CD8-positive, alpha-beta memory T cell (primary cell): ENCODE results near the gene HRH1. TPM values are rescaled to one million over a fixed set of nuclear protein-coding genes. Genes with fewer than 3 reads are reported as not detected.

Experiments used
- CTCF ChIA-PET: fragments of 350-600 bp; sonication (Branson Sonifier 250); formaldehyde crosslinking; loops from one replicate; lab custom pipeline; 2021; ENCODE audit warnings: antibody characterized with exemption; lab: Charles Lee
- POLR2A ChIA-PET: fragments of 350-600 bp; sonication (Branson Sonifier 250); formaldehyde crosslinking; loops from one replicate; lab custom pipeline; 2021; ENCODE audit warnings: antibody characterized with exemption; lab: Charles Lee
- DNase-seq, 5 donors: peaks; one replicate each; pipeline versions ENCODE4 v3.0.0 to v3.0.0-alpha.2; 2020 to 2022; ENCODE audit warnings: mixed read lengths in 1 of 5
- H3K27ac ChIP-seq: one replicate; pipeline ENCODE4 v1.7.0; 2013; ENCODE audit warnings: low read depth, mild to moderate bottlenecking, low read length, moderate library complexity
- H3K27me3 ChIP-seq: 2 replicates; pipeline ENCODE4 v1.7.0; 2013; ENCODE audit warnings: low read length, mild to moderate bottlenecking; ENCODE audit not compliant: insufficient read depth, poor library complexity, severe bottlenecking
- H3K36me3 ChIP-seq: 2 replicates; pipeline ENCODE4 v1.7.0; 2013; ENCODE audit warnings: mild to moderate bottlenecking, low read length, moderate library complexity; ENCODE audit not compliant: insufficient read depth
- H3K4me1 ChIP-seq: 2 replicates; pipeline ENCODE4 v1.7.0; 2013; ENCODE audit warnings: mild to moderate bottlenecking, low read length, moderate library complexity; ENCODE audit not compliant: insufficient read depth
- H3K4me3 ChIP-seq: 2 replicates; pipeline ENCODE4 v1.7.0; 2013; ENCODE audit warnings: mild to moderate bottlenecking, low read length
- H3K9me3 ChIP-seq: 2 replicates; pipeline ENCODE4 v1.7.0; 2013; ENCODE audit warnings: mild to moderate bottlenecking, low read length
- H3K27ac Mint-ChIP-seq, 8 donors: one replicate each; pipeline ENCODE4 v1.8.0; 2020 to 2021; ENCODE audit warnings: mixed read lengths in 8 of 8, mild to moderate bottlenecking in 6 of 8, inconsistent platforms in 3 of 8, moderate library complexity in 3 of 8
- H3K27me3 Mint-ChIP-seq, 2 donors: one replicate each; pipeline ENCODE4 v1.8.0; 2020 to 2021; ENCODE audit warnings: mixed read lengths in 2 of 2, mild to moderate bottlenecking in 1 of 2, moderate library complexity in 1 of 2
- H3K36me3 Mint-ChIP-seq, 3 donors: one replicate each; pipeline ENCODE4 v1.8.0; 2020 to 2021; ENCODE audit warnings: mixed read lengths in 3 of 3, inconsistent platforms in 1 of 3, mild to moderate bottlenecking in 1 of 3
- H3K4me1 Mint-ChIP-seq, 3 donors: one replicate each; pipeline ENCODE4 v1.8.0; 2020 to 2021; ENCODE audit warnings: mixed read lengths in 3 of 3, inconsistent platforms in 1 of 3, mild to moderate bottlenecking in 1 of 3
- H3K4me3 Mint-ChIP-seq, 7 donors: one replicate each; pipeline ENCODE4 v1.8.0; 2020 to 2021; ENCODE audit warnings: mixed read lengths in 7 of 7, mild to moderate bottlenecking in 6 of 7, moderate library complexity in 4 of 7, inconsistent platforms in 2 of 7
- H3K9me3 Mint-ChIP-seq, 5 donors: one replicate each; pipeline ENCODE4 v1.8.0; 2020 to 2022; ENCODE audit warnings: mixed read lengths in 5 of 5, mild to moderate bottlenecking in 3 of 5, moderate library complexity in 2 of 5, inconsistent platforms in 1 of 5
- polyA plus RNA-seq: library from polyadenylated mRNA; unstranded; fragments of 300-500 nt; fragmentation: Illumina TruSeq; gene quantifications from one replicate; pipeline ENCODE4 v1.2.3, GENCODE V29; 2021
- total RNA-seq, 2 experiments: library from RNA; stranded (reverse); gene quantifications; one replicate each; pipeline ENCODE4 v1.2.3, GENCODE V29; 2021

HRH1 gene
- total and polyA plus RNA-seq, 3 experiments from 2014 or later = 0.42 to 0.53 TPM; not detected in 1

- Histone ChIP-seq H3K9me3 (no peaks in the 10 kb centered on the region), H3K27ac (no peak overlapping the region), H3K36me3 (no peaks in the 10 kb centered on the region), H3K4me3 (peak overlapping the region; percentile 100), H3K27me3 (no peaks in the 10 kb centered on the region), H3K4me1 (peaks cover 23% of the 10 kb centered on the region)
- ChIA-PET POLR2A (interaction anchor here (1.9 to 3.4 kb wide), 2 partner anchors 18 to 32 kb away, joined by 4 to 20 read pairs; no protein-coding TSS in a partner anchor), CTCF (interaction anchor here (1.0 to 1.3 kb wide), 2 partner anchors 60 to 572 kb away, joined by 3 read pairs; partner anchors contain the start of gene TAMM41)
- Mint-ChIP-seq H3K9me3 (peaks cover 0 to 5% (median 0%) of the 10 kb centered on the region in 5 donors), H3K4me1 (peaks cover 55 to 68% (median 57%) of the 10 kb centered on the region in 3 donors), H3K4me3 (peak overlapping the region; percentile 89 to 99 (median 97)), H3K27me3 (no peaks in the 10 kb centered on the region), H3K36me3 (peaks cover 9 to 35% (median 18%) of the 10 kb centered on the region in 3 donors), H3K27ac (peak overlapping the region in 6 of 8 donors; percentile 16 to 99 (median 98))
- DNase-seq = no peak
Measured at GRCh38 chr3:11273891-11274291, 119.6 kb downstream of the HRH1 start.

- Mint-ChIP-seq H3K36me3 (peaks cover 9 to 39% (median 18%) of the 10 kb centered on the region in 3 donors), H3K9me3 (peaks cover 0 to 5% (median 0%) of the 10 kb centered on the region in 5 donors), H3K4me1 (peaks cover 55 to 68% (median 58%) of the 10 kb centered on the region in 3 donors), H3K4me3 (peak overlapping the region in 6 of 7 donors; percentile 14 to 99 (median 46)), H3K27ac (peak overlapping the region in 7 of 8 donors; percentile 21 to 99 (median 96)), H3K27me3 (no peaks in the 10 kb centered on the region)
- no peak for DNase-seq
- Histone ChIP-seq H3K9me3 (no peaks in the 10 kb centered on the region), H3K27me3 (no peaks in the 10 kb centered on the region), H3K36me3 (no peaks in the 10 kb centered on the region), H3K4me3 (no peak overlapping the region), H3K27ac (no peak overlapping the region), H3K4me1 (peaks cover 23% of the 10 kb centered on the region)
- ChIA-PET POLR2A (interaction anchor here (3.4 kb wide), 1 partner anchor 17 kb away, joined by 20 read pairs; no protein-coding TSS in a partner anchor), CTCF (interaction anchor here (1.0 kb wide), 1 partner anchor 59 kb away, joined by 3 read pairs; no protein-coding TSS in a partner anchor)
Measured at GRCh38 chr3:11274566-11275142, 120.4 kb downstream of the HRH1 start.

- H3K27me3 Mint-ChIP-seq = no peaks in the 10 kb centered on the region
- peaks cover 57 to 68% (median 60%) of the 10 kb centered on the region in 3 donors for H3K4me1 Mint-ChIP-seq
- DNase-seq = no peak
- no peak overlapping the region for H3K27ac ChIP-seq
- peaks cover 3% of the 10 kb centered on the region for H3K36me3 ChIP-seq
- no peak overlapping the region for H3K4me3 ChIP-seq
- no peaks in the 10 kb centered on the region for H3K27me3 ChIP-seq
- ChIA-PET CTCF (no interaction called here), POLR2A (no interaction called here)
- peak overlapping the region in 1 of 7 donors; percentile 32 for H3K4me3 Mint-ChIP-seq
- no peaks in the 10 kb centered on the region for H3K9me3 ChIP-seq
- H3K27ac Mint-ChIP-seq = peak overlapping the region in 6 of 8 donors; percentile 24 to 44 (median 33)
- peaks cover 9 to 49% (median 18%) of the 10 kb centered on the region in 3 donors for H3K36me3 Mint-ChIP-seq
- H3K9me3 Mint-ChIP-seq = peaks cover 0 to 5% (median 0%) of the 10 kb centered on the region in 5 donors
- H3K4me1 ChIP-seq = peaks cover 23% of the 10 kb centered on the region
Measured at GRCh38 chr3:11275926-11276325, 121.6 kb downstream of the HRH1 start.

GRCh38 chr3:11276901-11277300 lies 122.6 kb downstream of the HRH1 start:
- no peak for DNase-seq
- Mint-ChIP-seq H3K4me1 (peaks cover 53 to 64% (median 57%) of the 10 kb centered on the region in 3 donors), H3K36me3 (peaks cover 11 to 54% (median 18%) of the 10 kb centered on the region in 3 donors), H3K9me3 (peaks cover 0 to 5% (median 0%) of the 10 kb centered on the region in 5 donors), H3K4me3 (peak overlapping the region in 1 of 7 donors; percentile 59), H3K27me3 (no peaks in the 10 kb centered on the region), H3K27ac (peak overlapping the region in 3 of 8 donors; percentile 11 to 57 (median 32))
- Histone ChIP-seq H3K27ac (no peak overlapping the region), H3K4me3 (no peak overlapping the region), H3K4me1 (peaks cover 18% of the 10 kb centered on the region), H3K9me3 (no peaks in the 10 kb centered on the region), H3K27me3 (no peaks in the 10 kb centered on the region), H3K36me3 (peaks cover 5% of the 10 kb centered on the region)
- ChIA-PET CTCF (no interaction called here), POLR2A (no interaction called here)

GRCh38 chr3:11282250-11283138 lies 128.2 kb downstream of the HRH1 start:
- peaks cover 14 to 35% (median 19%) of the 10 kb centered on the region in 3 donors for H3K4me1 Mint-ChIP-seq
- no peaks in the 10 kb centered on the region for H3K27me3 Mint-ChIP-seq
- H3K27ac Mint-ChIP-seq = peak overlapping the region in 5 of 8 donors; percentile 29 to 75 (median 52)
- Histone ChIP-seq H3K4me3 (no peak overlapping the region), H3K36me3 (peaks cover 9% of the 10 kb centered on the region), H3K9me3 (no peaks in the 10 kb centered on the region), H3K27ac (no peak overlapping the region), H3K4me1 (peaks cover under 1% of the 10 kb centered on the region), H3K27me3 (no peaks in the 10 kb centered on the region)
- POLR2A ChIA-PET = interaction anchor here (1.2 to 2.3 kb wide), 2 partner anchors 9 to 10 kb away, joined by 6 to 10 read pairs; partner anchors contain the start of gene ATG7
- no peak overlapping the region for H3K4me3 Mint-ChIP-seq
- peaks cover 0 to 2% (median 0%) of the 10 kb centered on the region in 5 donors for H3K9me3 Mint-ChIP-seq
- no peak for DNase-seq
- CTCF ChIA-PET = interaction anchor here (1.1 kb wide), 1 partner anchor 8 kb away, joined by 3 read pairs; no protein-coding TSS in a partner anchor
- H3K36me3 Mint-ChIP-seq = peaks cover 1 to 63% (median 14%) of the 10 kb centered on the region in 3 donors

GRCh38 chr3:11283139-11283475 lies 128.8 kb downstream of the HRH1 start:
- Mint-ChIP-seq H3K36me3 (peaks cover 0 to 60% (median 14%) of the 10 kb centered on the region in 3 donors), H3K4me3 (no peak overlapping the region), H3K27ac (peak overlapping the region in 3 of 8 donors; percentile 20 to 78 (median 29)), H3K27me3 (no peaks in the 10 kb centered on the region), H3K4me1 (peaks cover 20 to 38% (median 20%) of the 10 kb centered on the region in 3 donors), H3K9me3 (no peaks in the 10 kb centered on the region)
- H3K27me3 ChIP-seq = no peaks in the 10 kb centered on the region
- no peaks in the 10 kb centered on the region for H3K9me3 ChIP-seq
- H3K27ac ChIP-seq = no peak overlapping the region
- DNase-seq = no peak
- H3K4me1 ChIP-seq = peaks cover 7% of the 10 kb centered on the region
- POLR2A ChIA-PET = interaction anchor here (2.3 kb wide), 1 partner anchor 11 kb away, joined by 10 read pairs; the partner anchor contains the start of gene ATG7
- H3K36me3 ChIP-seq = peaks cover 9% of the 10 kb centered on the region
- no peak overlapping the region for H3K4me3 ChIP-seq
- CTCF ChIA-PET = no interaction called here

GRCh38 chr3:11284011-11284410 lies 129.7 kb downstream of the HRH1 start:
- Histone ChIP-seq H3K9me3 (no peaks in the 10 kb centered on the region), H3K27ac (no peak overlapping the region), H3K4me1 (peaks cover 15% of the 10 kb centered on the region), H3K4me3 (no peak overlapping the region), H3K36me3 (peaks cover 9% of the 10 kb centered on the region), H3K27me3 (no peaks in the 10 kb centered on the region)
- POLR2A ChIA-PET = interaction anchor here (0.6 to 2.3 kb wide), 2 partner anchors 12 to 46 kb away, joined by 3 to 10 read pairs; partner anchors contain the start of gene ATG7
- no peaks in the 10 kb centered on the region for H3K27me3 Mint-ChIP-seq
- no peaks in the 10 kb centered on the region for H3K9me3 Mint-ChIP-seq
- peak overlapping the region in 2 of 8 donors; percentile 45 to 52 for H3K27ac Mint-ChIP-seq
- peaks cover 0 to 52% (median 12%) of the 10 kb centered on the region in 3 donors for H3K36me3 Mint-ChIP-seq
- DNase-seq = no peak
- CTCF ChIA-PET = no interaction called here
- H3K4me3 Mint-ChIP-seq = no peak overlapping the region
- H3K4me1 Mint-ChIP-seq = peaks cover 25 to 39% (median 25%) of the 10 kb centered on the region in 3 donors
